Measurements from ENCODE around the gene LAMTOR5.
A peak's percentile ranks its signal among the peaks of the same experiment; 100 is the strongest.

The LAMTOR5 gene

GRCh38 chr1:110383251-110383990 lies 24.1 kb downstream of the LAMTOR5 start:
- H3K9ac ChIP-seq (ENCODE audit: low read length) = no peak overlapping the region
- peak overlapping the region; percentile 73; the same call in 1 of the 2 replicates for H3K27ac ChIP-seq (ENCODE audit: low read length)
- no peaks in the 10 kb centered on the region for H3K79me2 ChIP-seq (ENCODE audit: low read length)
- H2AFZ ChIP-seq (ENCODE audit: low read depth, low read length) = no peak overlapping the region
- H3K9me3 ChIP-seq (ENCODE audit: insufficient read depth, low read length) = no peaks in the 10 kb centered on the region
- H3K36me3 ChIP-seq (replicated peaks; ENCODE audit: low read depth, low read length) = peaks cover 35% of the 10 kb centered on the region
- H3K4me2 ChIP-seq (ENCODE audit: low read length) = peak overlapping the region; percentile 77
- no peaks in the 10 kb centered on the region for H3K27me3 ChIP-seq (ENCODE audit: low read depth, low read length)
- H3K4me3 ChIP-seq (ENCODE audit: low read length) = peak overlapping the region; percentile 58
- no peak for TF ChIP-seq EZH2phosphoT487 (IDR thresholded peaks at IDR 0.05; ENCODE audit: low read depth)
- no peak for TF ChIP-seq CTCF (IDR thresholded peaks at IDR 0.05; ENCODE audit: low read depth, low read length)
- no peaks in the 10 kb centered on the region for H4K20me1 ChIP-seq (ENCODE audit: insufficient read depth, low read length)
- peaks cover 69% of the 10 kb centered on the region for H3K4me1 ChIP-seq (ENCODE audit: low read length)

- H3K4me2 ChIP-seq (ENCODE audit: low read length) = peak overlapping the region; percentile 34; the same call in 1 of the 2 replicates
- H3K27me3 ChIP-seq (ENCODE audit: low read depth, low read length) = no peaks in the 10 kb centered on the region
- H3K9ac ChIP-seq (ENCODE audit: low read length) = no peak overlapping the region
- peaks cover 43% of the 10 kb centered on the region for H3K36me3 ChIP-seq (replicated peaks; ENCODE audit: low read depth, low read length)
- no peaks in the 10 kb centered on the region for H4K20me1 ChIP-seq (ENCODE audit: insufficient read depth, low read length)
- no peaks in the 10 kb centered on the region for H3K79me2 ChIP-seq (ENCODE audit: low read length)
- no peaks in the 10 kb centered on the region for H3K9me3 ChIP-seq (ENCODE audit: insufficient read depth, low read length)
- no peak overlapping the region; the same call in 1 of the 2 replicates for H3K4me3 ChIP-seq (ENCODE audit: low read length)
- H3K4me1 ChIP-seq (ENCODE audit: low read length) = peaks cover 42% of the 10 kb centered on the region
- no peak for TF ChIP-seq CTCF (IDR thresholded peaks at IDR 0.05; ENCODE audit: low read depth, low read length)
- TF ChIP-seq EZH2phosphoT487 (IDR thresholded peaks at IDR 0.05; ENCODE audit: low read depth) = no peak
- peak overlapping the region; percentile 54; the same call in 1 of the 2 replicates for H3K27ac ChIP-seq (ENCODE audit: low read length)
- no peak overlapping the region for H2AFZ ChIP-seq (ENCODE audit: low read depth, low read length)
These were observed 26.7 kb downstream of the LAMTOR5 start for GRCh38 chr1:110380672-110381283.

- peaks cover 7% of the 10 kb centered on the region for H3K4me1 ChIP-seq (ENCODE audit: low read length)
- H3K9me3 ChIP-seq (ENCODE audit: insufficient read depth, low read length) = no peaks in the 10 kb centered on the region
- no peak overlapping the region for H3K9ac ChIP-seq (ENCODE audit: low read length)
- H2AFZ ChIP-seq (ENCODE audit: low read depth, low read length) = no peak overlapping the region
- peaks cover 5% of the 10 kb centered on the region; the same call in 1 of the 2 replicates for H3K79me2 ChIP-seq (ENCODE audit: low read length)
- H3K36me3 ChIP-seq (replicated peaks; ENCODE audit: low read depth, low read length) = peaks cover 52% of the 10 kb centered on the region
- no peak overlapping the region for H3K27ac ChIP-seq (ENCODE audit: low read length)
- no peak for TF ChIP-seq EZH2phosphoT487 (IDR thresholded peaks at IDR 0.05; ENCODE audit: low read depth)
- TF ChIP-seq CTCF (IDR thresholded peaks at IDR 0.05; ENCODE audit: low read depth, low read length) = no peak
- H3K27me3 ChIP-seq (ENCODE audit: low read depth, low read length) = no peaks in the 10 kb centered on the region
- H4K20me1 ChIP-seq (ENCODE audit: insufficient read depth, low read length) = 0 out of 2 replicates have a peak, but pooled peaks cover 3% of the 10 kb centered on the region
- no peak overlapping the region for H3K4me2 ChIP-seq (ENCODE audit: low read length)
- H3K4me3 ChIP-seq (ENCODE audit: low read length) = no peak overlapping the region
These were observed 32.0 kb downstream of the LAMTOR5 start for GRCh38 chr1:110375490-110375889.

- Histone ChIP-seq H4K20me1 (ENCODE audit: insufficient read depth, low read length) (peaks cover 4% of the 10 kb centered on the region; the same call in 1 of the 2 replicates), H3K4me2 (ENCODE audit: low read length) (no peak overlapping the region)
These were observed 36.7 kb downstream of the LAMTOR5 start for GRCh38 chr1:110370827-110371226.

More at GRCh38 chr1:110370827-110371226, 36.7 kb downstream of the LAMTOR5 start:
- Histone ChIP-seq H3K36me3 (replicated peaks; ENCODE audit: low read depth, low read length) (peaks cover 20% of the 10 kb centered on the region), H2AFZ (ENCODE audit: low read depth, low read length) (no peak overlapping the region), H3K79me2 (ENCODE audit: low read length) (peaks cover 28% of the 10 kb centered on the region), H3K4me1 (ENCODE audit: low read length) (no peaks in the 10 kb centered on the region), H3K27ac (ENCODE audit: low read length) (no peak overlapping the region), H3K27me3 (ENCODE audit: low read depth, low read length) (no peaks in the 10 kb centered on the region), H3K9ac (ENCODE audit: low read length) (no peak overlapping the region), H3K9me3 (ENCODE audit: insufficient read depth, low read length) (no peaks in the 10 kb centered on the region), H3K4me3 (ENCODE audit: low read length) (no peak overlapping the region)
- no peak for TF ChIP-seq CTCF (IDR thresholded peaks at IDR 0.05; ENCODE audit: low read depth, low read length)
- no peak for TF ChIP-seq EZH2phosphoT487 (IDR thresholded peaks at IDR 0.05; ENCODE audit: low read depth)
